Mammary epithelial cell (primary cell): ENCODE results near the gene HS3ST3A1.

ENCODE experiments used
- EZH2 ChIP-seq: IDR thresholded peaks from 2 replicates; pipeline ENCODE4 v1.6.1; 2012; ENCODE audit warnings: low read length, inconsistent platforms, borderline replicate concordance
- TF ChIP-seq, protein P1 (sequence below), 2 donors: IDR thresholded peaks in 1 of 2; conservative IDR thresholded peaks in 1 of 2; 2 replicates each; pipeline ENCODE4 v1.5.1; 2011 to 2012; ENCODE audit warnings: inconsistent platforms in 2 of 2, low read length in 2 of 2, mild to moderate bottlenecking in 2 of 2, control low read depth in 1 of 2, low read depth in 1 of 2; ENCODE audit not compliant: insufficient read depth in 1 of 2; ENCODE audit errors: extremely low read depth in 1 of 2

DNA sequence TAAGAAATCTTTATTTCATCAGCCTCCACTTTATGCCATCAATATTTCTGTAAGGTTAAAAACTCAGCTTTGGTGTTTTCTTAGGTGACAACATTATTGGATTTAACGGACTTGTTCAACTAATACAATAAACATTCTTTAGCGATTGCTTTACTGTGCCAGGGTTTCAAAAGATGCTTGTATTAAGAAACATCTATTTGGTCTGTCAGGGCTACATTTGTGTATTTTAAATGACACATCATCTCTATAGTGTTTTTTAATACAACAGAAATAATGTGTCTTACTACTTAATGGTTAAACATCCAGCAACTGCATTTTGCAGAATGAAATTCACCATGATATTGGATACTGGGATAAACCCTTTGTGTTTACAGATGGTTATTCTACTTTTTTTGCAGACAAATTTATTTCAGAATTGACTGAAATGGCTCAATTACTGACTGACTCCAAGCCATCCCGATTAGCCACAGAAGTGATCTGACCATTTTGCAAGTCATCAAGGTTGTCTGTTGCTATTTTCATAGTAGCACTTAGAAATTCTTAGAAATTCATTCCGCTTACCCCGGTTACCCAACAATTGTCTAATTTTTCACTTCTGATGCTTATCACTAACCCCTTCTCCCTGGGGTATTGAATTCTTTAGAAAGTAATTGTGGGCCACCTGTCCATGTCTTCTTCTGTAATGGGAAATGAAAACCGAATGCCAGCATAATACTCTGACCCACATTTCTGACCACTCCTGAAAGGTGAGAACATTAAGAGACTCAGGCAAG lies 63.7 kb downstream of the HS3ST3A1 start:
- TF ChIP-seq, protein P1, sequence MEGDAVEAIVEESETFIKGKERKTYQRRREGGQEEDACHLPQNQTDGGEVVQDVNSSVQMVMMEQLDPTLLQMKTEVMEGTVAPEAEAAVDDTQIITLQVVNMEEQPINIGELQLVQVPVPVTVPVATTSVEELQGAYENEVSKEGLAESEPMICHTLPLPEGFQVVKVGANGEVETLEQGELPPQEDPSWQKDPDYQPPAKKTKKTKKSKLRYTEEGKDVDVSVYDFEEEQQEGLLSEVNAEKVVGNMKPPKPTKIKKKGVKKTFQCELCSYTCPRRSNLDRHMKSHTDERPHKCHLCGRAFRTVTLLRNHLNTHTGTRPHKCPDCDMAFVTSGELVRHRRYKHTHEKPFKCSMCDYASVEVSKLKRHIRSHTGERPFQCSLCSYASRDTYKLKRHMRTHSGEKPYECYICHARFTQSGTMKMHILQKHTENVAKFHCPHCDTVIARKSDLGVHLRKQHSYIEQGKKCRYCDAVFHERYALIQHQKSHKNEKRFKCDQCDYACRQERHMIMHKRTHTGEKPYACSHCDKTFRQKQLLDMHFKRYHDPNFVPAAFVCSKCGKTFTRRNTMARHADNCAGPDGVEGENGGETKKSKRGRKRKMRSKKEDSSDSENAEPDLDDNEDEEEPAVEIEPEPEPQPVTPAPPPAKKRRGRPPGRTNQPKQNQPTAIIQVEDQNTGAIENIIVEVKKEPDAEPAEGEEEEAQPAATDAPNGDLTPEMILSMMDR (conservative IDR thresholded peaks at IDR 0.05 in 1 of 2, IDR thresholded peaks at IDR 0.05 in 1 of 2; ENCODE audit: extremely low read depth in 1 of 2, insufficient read depth in 1 of 2, low read depth in 1 of 2, low read length in 2 of 2): no peak
- no peak for TF ChIP-seq EZH2
